Measurements from ENCODE around the gene SH3PXD2A. TPM values are rescaled to one million over a fixed set of nuclear protein-coding genes. Genes with fewer than 3 reads are reported as not detected.
A peak's percentile ranks its signal among the peaks of the same experiment; 100 is the strongest.

The SH3PXD2A gene, protein sequence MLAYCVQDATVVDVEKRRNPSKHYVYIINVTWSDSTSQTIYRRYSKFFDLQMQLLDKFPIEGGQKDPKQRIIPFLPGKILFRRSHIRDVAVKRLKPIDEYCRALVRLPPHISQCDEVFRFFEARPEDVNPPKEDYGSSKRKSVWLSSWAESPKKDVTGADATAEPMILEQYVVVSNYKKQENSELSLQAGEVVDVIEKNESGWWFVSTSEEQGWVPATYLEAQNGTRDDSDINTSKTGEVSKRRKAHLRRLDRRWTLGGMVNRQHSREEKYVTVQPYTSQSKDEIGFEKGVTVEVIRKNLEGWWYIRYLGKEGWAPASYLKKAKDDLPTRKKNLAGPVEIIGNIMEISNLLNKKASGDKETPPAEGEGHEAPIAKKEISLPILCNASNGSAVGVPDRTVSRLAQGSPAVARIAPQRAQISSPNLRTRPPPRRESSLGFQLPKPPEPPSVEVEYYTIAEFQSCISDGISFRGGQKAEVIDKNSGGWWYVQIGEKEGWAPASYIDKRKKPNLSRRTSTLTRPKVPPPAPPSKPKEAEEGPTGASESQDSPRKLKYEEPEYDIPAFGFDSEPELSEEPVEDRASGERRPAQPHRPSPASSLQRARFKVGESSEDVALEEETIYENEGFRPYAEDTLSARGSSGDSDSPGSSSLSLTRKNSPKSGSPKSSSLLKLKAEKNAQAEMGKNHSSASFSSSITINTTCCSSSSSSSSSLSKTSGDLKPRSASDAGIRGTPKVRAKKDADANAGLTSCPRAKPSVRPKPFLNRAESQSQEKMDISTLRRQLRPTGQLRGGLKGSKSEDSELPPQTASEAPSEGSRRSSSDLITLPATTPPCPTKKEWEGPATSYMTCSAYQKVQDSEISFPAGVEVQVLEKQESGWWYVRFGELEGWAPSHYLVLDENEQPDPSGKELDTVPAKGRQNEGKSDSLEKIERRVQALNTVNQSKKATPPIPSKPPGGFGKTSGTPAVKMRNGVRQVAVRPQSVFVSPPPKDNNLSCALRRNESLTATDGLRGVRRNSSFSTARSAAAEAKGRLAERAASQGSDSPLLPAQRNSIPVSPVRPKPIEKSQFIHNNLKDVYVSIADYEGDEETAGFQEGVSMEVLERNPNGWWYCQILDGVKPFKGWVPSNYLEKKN
- total RNA-seq, result 12.0 and 12.2 TPM in 2 replicates

DNA sequence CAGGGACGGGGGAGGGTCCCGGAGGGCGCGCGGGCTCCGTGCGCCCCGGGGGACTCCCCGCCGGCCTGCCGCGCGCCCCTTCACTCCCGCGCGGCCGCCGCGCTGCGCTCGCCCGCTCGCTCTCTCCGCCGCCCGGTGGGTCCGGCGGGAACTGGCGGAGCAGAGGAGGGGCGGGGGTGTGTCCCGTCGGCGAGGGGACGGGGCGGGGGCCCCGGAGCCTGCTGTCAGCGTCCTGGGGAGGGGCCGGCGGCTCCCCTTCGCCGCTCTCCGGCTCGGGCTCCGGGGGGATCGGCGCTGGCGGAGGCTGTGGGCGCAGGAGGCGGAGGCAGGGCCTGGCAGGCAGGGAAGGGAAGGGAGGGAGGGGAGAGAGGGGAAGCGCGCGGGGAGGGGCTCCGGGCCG, at the start of gene SH3PXD2A:
SH3PXD2A (minus strand) TSS at position 153 of the 400 bp plus-strand sequence. CDS start 310 bp downstream, outside the sequence.
- H3K27me3 ChIP-seq (ENCODE audit: control insufficient read depth, insufficient read depth, low read length), result peaks cover 4% of the 10 kb centered on the region
- H3K36me3 ChIP-seq (ENCODE audit: control insufficient read depth, insufficient read depth, low read length), result peaks cover 2% of the 10 kb centered on the region
- H3K4me3 ChIP-seq (ENCODE audit: low read depth, low read length), result peak within 1 kb of the TSS; percentile 66
- DNase-seq (ENCODE audit: low read depth), result no peak
- TF ChIP-seq CTCF (IDR thresholded peaks at IDR 0.05; ENCODE audit: insufficient read depth, low read length, poor library complexity, severe bottlenecking), result no peak

GRCh38 chr10:103901299-103901698, 45.9 kb upstream of the SH3PXD2A start:
- no peaks in the 10 kb centered on the region for H3K36me3 ChIP-seq (ENCODE audit: control insufficient read depth, insufficient read depth, low read length)
- no peak for DNase-seq (ENCODE audit: low read depth)
- no peak for TF ChIP-seq CTCF (IDR thresholded peaks at IDR 0.05; ENCODE audit: insufficient read depth, low read length, poor library complexity, severe bottlenecking)
- H3K27me3 ChIP-seq (ENCODE audit: control insufficient read depth, insufficient read depth, low read length), result no peaks in the 10 kb centered on the region
- H3K4me3 ChIP-seq (ENCODE audit: low read depth, low read length), result no peak overlapping the region

DNA sequence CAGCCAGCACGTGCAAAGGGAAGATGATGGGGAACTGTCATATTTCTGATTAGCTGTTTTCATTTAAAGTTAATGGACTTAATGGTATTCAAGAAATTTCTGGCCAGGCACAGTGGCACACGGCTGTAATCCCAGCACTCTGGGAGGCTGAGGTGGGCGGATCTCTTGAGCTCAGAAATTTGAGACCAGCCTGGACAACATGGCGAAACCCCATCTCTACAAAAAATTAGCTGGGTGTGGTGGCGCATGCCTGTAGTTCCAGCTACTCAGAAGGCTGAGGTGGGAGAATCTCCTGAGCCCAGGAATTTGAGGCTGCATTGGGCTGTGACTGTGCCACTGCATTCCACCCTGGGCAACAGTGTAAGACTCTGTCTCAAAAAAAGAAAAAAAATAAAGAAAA, 43.9 kb upstream of the SH3PXD2A start:
- no peak for DNase-seq (ENCODE audit: low read depth)
- H3K27me3 ChIP-seq (ENCODE audit: control insufficient read depth, insufficient read depth, low read length), result no peaks in the 10 kb centered on the region
- H3K4me3 ChIP-seq (ENCODE audit: low read depth, low read length), result no peak overlapping the region
- H3K36me3 ChIP-seq (ENCODE audit: control insufficient read depth, insufficient read depth, low read length), result no peaks in the 10 kb centered on the region
- TF ChIP-seq CTCF (IDR thresholded peaks at IDR 0.05; ENCODE audit: insufficient read depth, low read length, poor library complexity, severe bottlenecking), result no peak

DNA sequence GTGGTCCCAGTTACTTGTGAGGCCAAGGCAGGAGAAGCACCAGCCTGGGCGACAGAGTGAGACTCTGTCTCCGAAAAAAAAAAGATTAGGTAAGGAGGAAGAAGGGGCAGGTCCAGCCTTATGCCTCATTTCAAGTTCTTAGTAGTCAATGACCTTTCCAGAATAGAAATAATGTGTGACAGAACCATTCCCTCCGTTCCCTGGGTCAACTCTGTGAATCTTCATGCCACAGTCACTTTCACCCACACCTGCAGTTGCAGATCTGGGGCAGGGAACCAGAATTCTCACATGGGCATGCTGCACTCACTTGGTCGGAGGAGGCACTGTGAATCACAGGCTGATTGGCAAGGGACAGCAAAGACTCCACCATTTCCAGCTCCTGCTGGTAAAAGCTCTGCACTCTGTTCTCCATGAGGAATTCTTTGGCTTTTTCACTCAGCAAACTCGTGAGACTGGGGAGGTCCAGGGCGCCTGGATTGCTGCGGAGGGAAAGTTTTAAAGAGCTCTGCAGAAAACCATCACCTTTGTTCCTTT, 41.9 kb upstream of the SH3PXD2A start:
- H3K27me3 ChIP-seq (ENCODE audit: control insufficient read depth, insufficient read depth, low read length), result no peaks in the 10 kb centered on the region
- TF ChIP-seq CTCF (IDR thresholded peaks at IDR 0.05; ENCODE audit: insufficient read depth, low read length, poor library complexity, severe bottlenecking), result no peak
- DNase-seq (ENCODE audit: low read depth), result no peak
- H3K4me3 ChIP-seq (ENCODE audit: low read depth, low read length), result no peak overlapping the region
- H3K36me3 ChIP-seq (ENCODE audit: control insufficient read depth, insufficient read depth, low read length), result peaks cover 1% of the 10 kb centered on the region

DNA sequence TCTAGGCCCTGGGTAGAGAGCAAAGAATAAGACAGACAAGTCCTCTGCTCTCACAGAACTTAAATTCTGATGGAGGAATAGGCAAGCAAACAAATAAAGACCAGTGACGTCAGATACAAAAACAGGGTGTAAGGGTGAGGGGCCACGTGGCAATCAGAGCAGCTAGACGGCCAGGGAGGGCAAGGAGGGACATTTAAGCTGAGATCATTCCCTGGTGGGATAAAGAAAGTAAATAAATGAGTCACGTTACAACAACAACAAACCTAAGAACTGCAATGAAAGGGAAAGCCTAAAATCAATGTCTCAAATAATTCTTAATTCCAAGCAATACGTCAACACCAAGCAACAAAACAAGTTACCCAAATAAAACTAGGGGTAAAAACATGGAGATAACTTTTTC, 40.8 kb upstream of the SH3PXD2A start:
- peaks cover 1% of the 10 kb centered on the region for H3K36me3 ChIP-seq (ENCODE audit: control insufficient read depth, insufficient read depth, low read length)
- no peak for TF ChIP-seq CTCF (IDR thresholded peaks at IDR 0.05; ENCODE audit: insufficient read depth, low read length, poor library complexity, severe bottlenecking)
- no peaks in the 10 kb centered on the region for H3K27me3 ChIP-seq (ENCODE audit: control insufficient read depth, insufficient read depth, low read length)
- DNase-seq (ENCODE audit: low read depth), result no peak
- H3K4me3 ChIP-seq (ENCODE audit: low read depth, low read length), result no peak overlapping the region
